GM21515 (cell line): ENCODE results near the gene COA7.
A peak's percentile ranks its signal among the peaks of the same experiment; 100 is the strongest.

Experiments used
- ATAC-seq: cut with Tn5 transposase; IDR thresholded peaks from one replicate; pipeline ENCODE4 v1.9.1; 2021; ENCODE audit not compliant: unreplicated experiment

Gene COA7

DNA sequence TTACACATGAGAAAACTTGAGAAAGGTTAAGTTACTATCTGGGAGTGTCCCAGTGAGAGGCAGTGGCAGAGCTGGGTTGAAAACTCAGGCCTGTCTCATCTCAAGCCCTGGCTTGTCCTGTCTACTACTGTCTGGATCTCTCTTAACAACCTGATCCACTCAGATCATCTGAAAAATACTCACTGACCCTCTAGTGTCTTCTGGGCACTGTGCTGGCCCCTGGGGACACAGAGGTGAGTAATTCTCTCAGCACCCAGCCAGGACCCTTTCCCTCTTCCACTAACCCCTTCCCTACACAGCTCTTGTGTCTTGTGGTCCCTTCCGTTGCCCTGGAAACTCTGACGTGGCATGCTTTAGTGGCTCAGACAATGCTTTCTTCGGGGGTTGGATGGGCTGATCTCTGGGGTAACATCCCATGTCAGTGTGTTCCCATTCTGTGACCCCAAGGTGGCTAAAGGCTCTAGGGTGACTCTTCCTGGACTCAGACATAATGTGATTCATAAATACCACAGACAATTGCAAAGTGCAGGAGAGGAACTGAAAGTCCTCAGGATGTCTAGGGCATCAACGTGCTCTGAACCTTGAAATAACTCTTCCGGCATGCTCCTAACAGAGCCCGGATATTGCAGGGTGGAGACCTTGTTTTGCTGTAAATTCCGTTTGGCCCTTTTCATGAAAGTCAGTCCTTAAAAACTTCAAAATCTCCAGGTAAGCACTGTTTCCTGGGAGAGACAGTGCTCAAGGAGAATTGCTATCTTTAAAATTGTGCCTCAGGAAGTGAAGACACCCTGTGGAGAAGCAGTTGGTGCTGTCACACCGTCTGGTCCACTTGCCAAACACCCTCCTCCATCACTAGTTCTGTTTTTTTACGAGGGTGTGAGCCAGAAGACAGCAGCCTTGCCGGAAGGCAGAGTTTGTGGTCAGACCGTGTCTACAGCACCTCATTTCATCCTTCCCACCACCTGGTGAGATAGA is 61.1 kb downstream of the COA7 start:
- peak; percentile 78 for ATAC-seq

DNA sequence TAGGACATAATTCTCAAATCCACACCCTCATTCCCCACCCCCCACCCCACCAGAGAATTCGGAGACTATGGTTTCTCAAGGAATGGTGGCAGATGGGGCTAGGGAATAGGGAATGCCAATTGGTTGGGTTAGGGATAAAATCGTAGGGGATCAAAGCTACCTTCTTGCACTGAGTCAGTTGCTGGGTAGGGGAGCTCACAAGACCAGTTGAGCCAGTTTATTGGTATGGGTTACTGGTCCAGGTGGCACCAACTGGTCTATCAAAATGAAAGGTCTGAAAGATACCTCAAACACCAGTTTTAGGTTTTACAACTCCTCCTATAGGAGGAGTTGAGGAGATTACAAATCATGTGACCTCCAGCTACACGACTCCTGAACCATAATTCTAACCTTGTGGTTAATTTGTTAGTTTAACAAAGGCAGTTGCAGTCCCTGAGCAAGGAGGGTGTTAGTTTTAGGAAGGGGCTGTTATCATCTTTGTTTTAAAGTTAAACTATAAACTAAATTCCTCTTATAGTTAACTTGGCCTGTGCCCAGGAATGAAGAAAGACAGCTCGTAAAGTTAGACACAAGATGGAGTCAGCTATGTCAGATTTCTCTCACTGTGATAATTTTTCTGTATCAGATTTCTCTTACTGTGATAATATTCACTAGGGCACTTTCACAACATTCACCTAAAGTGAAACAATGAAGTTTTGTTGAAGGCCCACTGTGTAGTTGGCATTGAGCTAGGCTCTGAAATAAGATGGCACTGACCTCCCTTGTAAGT is 62.6 kb downstream of the COA7 start:
- no peak for ATAC-seq
